GM19193 (cell line): ENCODE measurements around the gene MACC1.

Experiments
- POLR2A ChIP-seq: IDR thresholded peaks from 4 replicates; pipeline ENCODE4 v1.6.1; 2011; ENCODE audit not compliant: insufficient read depth, insufficient read length; ENCODE audit errors: extremely low read depth

MACC1 gene

GRCh38 chr7:20141002-20141345 is 76.2 kb downstream of the MACC1 start:
- TF ChIP-seq POLR2A = no peak

- no peak for TF ChIP-seq POLR2A
Measured at GRCh38 chr7:20140291-20141001, 76.7 kb downstream of the MACC1 start.

- TF ChIP-seq POLR2A = no peak
Measured at GRCh38 chr7:20136647-20137046, 80.5 kb downstream of the MACC1 start.

GRCh38 chr7:20133803-20134202 is 83.4 kb downstream of the MACC1 start:
- TF ChIP-seq POLR2A = no peak

- no peak for TF ChIP-seq POLR2A
Measured at GRCh38 chr7:20132585-20132984, 84.6 kb downstream of the MACC1 start.

GRCh38 chr7:20131776-20132175 is 85.4 kb downstream of the MACC1 start:
- no peak for TF ChIP-seq POLR2A

GRCh38 chr7:20129920-20130319 is 87.3 kb downstream of the MACC1 start:
- TF ChIP-seq POLR2A = no peak

- no peak for TF ChIP-seq POLR2A
Measured at GRCh38 chr7:20128001-20128400, 89.2 kb downstream of the MACC1 start.

- TF ChIP-seq POLR2A = no peak
Measured at GRCh38 chr7:20122073-20122472, 95.1 kb downstream of the MACC1 start.

- no peak for TF ChIP-seq POLR2A
Measured at GRCh38 chr7:20121404-20121803, 95.8 kb downstream of the MACC1 start.

- no peak for TF ChIP-seq POLR2A
Measured at GRCh38 chr7:20116869-20117268, 100.3 kb downstream of the MACC1 start.

GRCh38 chr7:20114468-20114867 is 102.7 kb downstream of the MACC1 start:
- no peak for TF ChIP-seq POLR2A

GRCh38 chr7:20113427-20114027 is 103.7 kb downstream of the MACC1 start:
- TF ChIP-seq POLR2A = no peak

- no peak for TF ChIP-seq POLR2A
Measured at GRCh38 chr7:20112696-20113095, 104.5 kb downstream of the MACC1 start.

GRCh38 chr7:20111821-20112542 is 105.2 kb downstream of the MACC1 start:
- no peak for TF ChIP-seq POLR2A

GRCh38 chr7:20107582-20107981 is 109.6 kb downstream of the MACC1 start:
- TF ChIP-seq POLR2A = no peak
